Nephron progenitor cell (in vitro differentiated cells): ENCODE measurements around the gene SYT14.
"Not testable (repeated sequence)": the region's sequence is repeated elsewhere in the genome, so short reads cannot be mapped to it uniquely, and the experiment has no call there.

ENCODE experiments used
- DNase-seq: peaks from one replicate; pipeline ENCODE4 v3.0.0; 2021
- H3K27ac Mint-ChIP-seq: 2 replicates; pipeline ENCODE4 v1.8.0; 2021; ENCODE audit warnings: mild to moderate bottlenecking, moderate library complexity, mixed read lengths
- H3K27me3 Mint-ChIP-seq: 2 replicates; pipeline ENCODE4 v1.8.0; 2021; ENCODE audit warnings: mild to moderate bottlenecking, low read depth, mixed read lengths; ENCODE audit not compliant: poor library complexity
- H3K36me3 Mint-ChIP-seq: 2 replicates; pipeline ENCODE4 v1.8.0; 2021; ENCODE audit warnings: low read depth, mixed read lengths
- H3K4me1 Mint-ChIP-seq: 2 replicates; pipeline ENCODE4 v1.8.0; 2021; ENCODE audit warnings: mixed read lengths
- H3K4me3 Mint-ChIP-seq: 2 replicates; pipeline ENCODE4 v1.8.0; 2021; ENCODE audit warnings: mild to moderate bottlenecking, moderate library complexity, mixed read lengths
- H3K9me3 Mint-ChIP-seq: 2 replicates; pipeline ENCODE4 v1.8.0; 2021; ENCODE audit warnings: mild to moderate bottlenecking, moderate library complexity, mixed read lengths
- CTCF ChIP-seq: fragments of 200-600 bp; sonication (generic); IDR thresholded peaks from 2 replicates; pipeline ENCODE4 v1.5.0; 2021; ENCODE audit warnings: antibody characterized with exemption

The SYT14 gene

DNA sequence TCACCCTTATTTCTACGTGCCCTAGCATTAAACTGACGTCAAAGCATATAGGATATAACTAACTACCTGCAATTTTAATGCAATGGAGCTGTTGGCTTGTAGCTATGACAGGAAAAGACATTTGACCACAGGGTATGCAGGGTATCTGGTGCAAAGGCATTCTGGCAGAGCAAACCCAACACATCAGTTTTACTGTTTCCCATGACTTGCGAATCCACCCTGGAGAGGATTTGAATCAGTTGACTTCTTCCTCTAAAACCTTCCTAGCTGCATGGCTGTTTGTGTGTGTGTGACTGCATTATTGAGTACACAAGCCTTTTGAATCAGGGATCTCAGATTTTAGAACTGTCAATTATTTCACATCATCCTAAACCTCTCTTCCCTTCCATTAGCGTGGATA lies 41.7 kb upstream of the SYT14 start:
- peaks cover 6% of the 10 kb centered on the region for H3K27me3 Mint-ChIP-seq
- DNase-seq, result no peak
- no peak overlapping the region for H3K27ac Mint-ChIP-seq
- H3K4me3 Mint-ChIP-seq, result no peak overlapping the region
- TF ChIP-seq CTCF, result no peak
- H3K36me3 Mint-ChIP-seq, result no peaks in the 10 kb centered on the region
- no peaks in the 10 kb centered on the region for H3K9me3 Mint-ChIP-seq
- no peaks in the 10 kb centered on the region for H3K4me1 Mint-ChIP-seq

- not testable (repeated sequence) for H3K4me1 Mint-ChIP-seq, H3K9me3 Mint-ChIP-seq, H3K4me3 Mint-ChIP-seq, H3K36me3 Mint-ChIP-seq, H3K27me3 Mint-ChIP-seq, DNase-seq
- peak overlapping the region; percentile 20 for H3K27ac Mint-ChIP-seq
These were observed 39.7 kb upstream of the SYT14 start for GRCh38 chr1:209898271-209898670.

- H3K9me3 Mint-ChIP-seq, H3K27ac Mint-ChIP-seq, H3K27me3 Mint-ChIP-seq, H3K36me3 Mint-ChIP-seq, H3K4me3 Mint-ChIP-seq, DNase-seq, H3K4me1 Mint-ChIP-seq: not testable (repeated sequence)
These were observed 39.2 kb upstream of the SYT14 start for GRCh38 chr1:209898851-209899250.

- DNase-seq, result peak; percentile 16
- Mint-ChIP-seq H3K27me3 (peaks cover 7% of the 10 kb centered on the region), H3K9me3 (no peaks in the 10 kb centered on the region), H3K27ac (no peak overlapping the region), H3K4me3 (no peak overlapping the region), H3K4me1 (no peaks in the 10 kb centered on the region), H3K36me3 (no peaks in the 10 kb centered on the region)
- TF ChIP-seq CTCF, result peak; percentile 12
These were observed 38.1 kb upstream of the SYT14 start for GRCh38 chr1:209899948-209900347.

GRCh38 chr1:209900734-209901133 lies 37.3 kb upstream of the SYT14 start:
- H3K9me3 Mint-ChIP-seq, result no peaks in the 10 kb centered on the region
- H3K27ac Mint-ChIP-seq, result no peak overlapping the region
- H3K27me3 Mint-ChIP-seq, result peaks cover 7% of the 10 kb centered on the region
- no peaks in the 10 kb centered on the region for H3K4me1 Mint-ChIP-seq
- no peak for TF ChIP-seq CTCF
- DNase-seq, result no peak
- no peak overlapping the region for H3K4me3 Mint-ChIP-seq
- H3K36me3 Mint-ChIP-seq, result no peaks in the 10 kb centered on the region

- DNase-seq, result no peak
- Mint-ChIP-seq H3K27me3 (peaks cover 7% of the 10 kb centered on the region), H3K9me3 (no peaks in the 10 kb centered on the region), H3K27ac (no peak overlapping the region), H3K4me3 (no peak overlapping the region), H3K36me3 (no peaks in the 10 kb centered on the region), H3K4me1 (no peaks in the 10 kb centered on the region)
- TF ChIP-seq CTCF, result no peak
These were observed 36.8 kb upstream of the SYT14 start for GRCh38 chr1:209901211-209901610.

DNA sequence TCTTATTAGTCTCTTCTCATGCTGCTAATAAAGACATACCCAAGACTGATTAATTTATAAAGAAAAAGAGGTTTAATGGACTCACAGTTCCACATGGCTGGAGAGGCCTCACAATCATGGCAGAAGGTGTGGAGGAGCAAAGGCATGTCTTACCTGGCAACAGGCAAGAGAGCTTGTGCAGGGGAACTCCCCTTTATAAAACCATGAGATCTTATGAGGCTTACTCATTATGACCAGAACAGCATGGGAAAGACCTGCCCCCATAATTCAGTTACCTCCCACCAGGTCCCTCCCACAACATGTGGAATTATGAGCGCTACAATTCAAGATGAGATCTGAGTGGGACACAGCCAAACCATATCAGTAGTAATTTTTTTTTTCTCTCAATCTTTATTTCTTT lies 33.2 kb upstream of the SYT14 start:
- not testable (repeated sequence) for H3K36me3 Mint-ChIP-seq, H3K4me1 Mint-ChIP-seq, DNase-seq, H3K4me3 Mint-ChIP-seq, H3K9me3 Mint-ChIP-seq, H3K27ac Mint-ChIP-seq
- peaks cover 10% of the 10 kb centered on the region for H3K27me3 Mint-ChIP-seq

DNA sequence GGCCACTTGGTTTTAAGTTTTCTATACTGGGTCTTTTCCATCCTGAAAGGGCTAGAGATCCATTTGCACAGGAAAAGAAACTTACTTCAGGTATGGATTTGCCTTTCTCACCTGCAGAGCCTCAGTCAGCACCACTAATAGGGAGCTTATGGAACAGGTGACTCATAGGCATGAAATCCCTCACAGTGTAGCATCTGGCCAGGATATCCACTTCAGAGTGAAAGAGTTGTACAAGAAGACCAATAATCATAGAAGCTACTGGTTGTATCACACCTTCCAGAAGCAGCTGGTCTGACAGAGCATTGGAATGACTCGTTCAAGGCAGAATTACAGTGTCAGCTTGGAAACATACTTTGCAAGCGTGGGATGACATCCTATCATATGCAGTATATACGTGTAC lies 26.3 kb upstream of the SYT14 start:
- Mint-ChIP-seq H3K27me3 (peaks cover 10% of the 10 kb centered on the region), H3K4me1 (no peaks in the 10 kb centered on the region), H3K4me3 (no peak overlapping the region), H3K9me3 (peaks cover 6% of the 10 kb centered on the region), H3K27ac (no peak overlapping the region), H3K36me3 (no peaks in the 10 kb centered on the region)
- TF ChIP-seq CTCF, result no peak
- no peak for DNase-seq
